Brain microvascular endothelial cell (primary cell): ENCODE measurements around the gene LTN1.

Experiments
- DNase-seq: peaks from one replicate; pipeline ENCODE4 v3.0.0-alpha.2; 2020
- H3K27ac ChIP-seq: fragments of 250-450 bp; sonication (Bioruptor Pico); 2 replicates; pipeline ENCODE4 v1.5.1; 2020; ENCODE audit warnings: mild to moderate bottlenecking, moderate library complexity
- H3K27me3 ChIP-seq: fragments of 250-450 bp; sonication (Bioruptor Pico); replicated peaks from 2 replicates; pipeline ENCODE4 v1.5.1; 2020; ENCODE audit warnings: mild to moderate bottlenecking
- H3K36me3 ChIP-seq: fragments of 250-450 bp; sonication (Bioruptor Pico); replicated peaks from 2 replicates; pipeline ENCODE4 v1.5.1; 2020; ENCODE audit warnings: mild to moderate bottlenecking
- H3K4me3 ChIP-seq: 2 replicates; pipeline ENCODE4 v1.5.1; 2011; ENCODE audit warnings: low read depth, mild to moderate bottlenecking, control low read depth, low read length, moderate library complexity
- CTCF ChIP-seq: IDR thresholded peaks from 2 replicates; pipeline ENCODE4 v1.5.1; 2011; ENCODE audit warnings: low read depth, mild to moderate bottlenecking, moderate library complexity, low read length, control low read depth, inconsistent platforms; ENCODE audit errors: missing control alignments
- in situ Hi-C: cut with HindIII; loops from 2 replicates; pipeline ENCODE4 v1.10.0; 2017; ENCODE audit warnings: low sequenced_read_pairs, low pct_ligation_motif_present

Gene LTN1

GRCh38 chr21:28928578-28929420 is 63.9 kb downstream of the LTN1 start:
- no peak for TF ChIP-seq CTCF
- H3K27me3 ChIP-seq, result no peaks in the 10 kb centered on the region
- no peak for DNase-seq
- in situ Hi-C loops, result no loop called here
- H3K27ac ChIP-seq, result no peak overlapping the region
- H3K4me3 ChIP-seq, result no peak overlapping the region
- peaks cover 11% of the 10 kb centered on the region for H3K36me3 ChIP-seq

GRCh38 chr21:28927130-28927529 is 65.5 kb downstream of the LTN1 start:
- in situ Hi-C loops, result no loop called here
- TF ChIP-seq CTCF, result no peak
- H3K4me3 ChIP-seq, result no peak overlapping the region
- H3K36me3 ChIP-seq, result peaks cover 7% of the 10 kb centered on the region
- no peak overlapping the region for H3K27ac ChIP-seq
- no peaks in the 10 kb centered on the region for H3K27me3 ChIP-seq
- no peak for DNase-seq

DNA sequence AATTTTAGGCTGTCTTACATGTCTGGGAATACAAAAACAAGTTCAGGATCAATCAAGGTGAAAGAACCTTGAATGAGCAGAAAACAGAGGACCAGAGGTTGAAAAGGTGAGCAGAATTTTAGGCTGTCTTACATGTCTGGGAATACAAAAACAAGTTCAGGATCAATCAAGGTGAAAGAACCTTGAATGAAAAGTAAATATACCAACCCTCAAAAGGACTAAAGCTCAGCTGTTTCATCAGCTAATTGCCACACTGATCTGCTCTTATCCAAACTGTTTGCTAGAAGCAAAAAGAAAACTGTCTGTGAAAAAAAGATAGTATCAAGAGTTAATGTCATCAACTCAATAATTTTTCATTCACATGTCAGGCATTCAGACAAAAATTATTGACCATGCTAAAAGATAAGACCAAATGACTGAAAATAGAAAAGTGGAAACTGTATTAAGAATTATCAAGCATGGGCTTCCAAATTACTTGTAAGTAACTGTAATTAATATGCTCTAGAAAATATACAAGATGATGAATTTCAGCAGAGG is 69.2 kb downstream of the LTN1 start:
- TF ChIP-seq CTCF, result no peak
- no peaks in the 10 kb centered on the region for H3K36me3 ChIP-seq
- no peaks in the 10 kb centered on the region for H3K27me3 ChIP-seq
- DNase-seq, result no peak
- no peak overlapping the region for H3K4me3 ChIP-seq
- in situ Hi-C loops, result no loop called here
- no peak overlapping the region for H3K27ac ChIP-seq

DNA sequence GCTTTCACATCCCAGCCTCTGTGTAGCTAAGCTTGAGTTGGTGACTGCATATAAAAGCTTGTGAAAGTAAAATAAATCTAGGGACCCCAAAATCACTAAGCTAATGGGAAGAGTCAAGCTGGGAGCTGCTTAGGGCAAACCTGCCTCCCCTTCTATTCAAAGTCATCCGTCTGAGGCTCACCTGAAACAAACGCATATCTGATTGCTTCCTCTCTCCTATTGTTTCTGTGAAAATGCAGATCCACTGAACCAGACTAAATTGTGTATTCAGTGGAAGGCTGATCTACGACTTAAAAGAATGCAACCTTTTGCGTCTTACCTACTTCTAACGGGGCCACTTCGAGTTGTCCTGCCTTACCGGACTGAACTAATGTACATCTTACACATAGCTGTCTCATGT is 70.3 kb downstream of the LTN1 start:
- no peak overlapping the region for H3K4me3 ChIP-seq
- in situ Hi-C loops, result no loop called here
- no peak overlapping the region for H3K27ac ChIP-seq
- no peak for DNase-seq
- TF ChIP-seq CTCF, result no peak
- no peaks in the 10 kb centered on the region for H3K27me3 ChIP-seq
- no peaks in the 10 kb centered on the region for H3K36me3 ChIP-seq

GRCh38 chr21:28916150-28916893 is 76.4 kb downstream of the LTN1 start:
- H3K27me3 ChIP-seq, result no peaks in the 10 kb centered on the region
- DNase-seq, result no peak
- H3K4me3 ChIP-seq, result no peak overlapping the region
- no peak overlapping the region for H3K27ac ChIP-seq
- TF ChIP-seq CTCF, result no peak
- H3K36me3 ChIP-seq, result no peaks in the 10 kb centered on the region
- in situ Hi-C loops, result no loop called here
